Measurements from ENCODE around the gene CCR2.
"Not testable (repeated sequence)": the region's sequence is repeated elsewhere in the genome, so short reads cannot be mapped to it uniquely, and the experiment has no call there.

CCR2 gene

DNA sequence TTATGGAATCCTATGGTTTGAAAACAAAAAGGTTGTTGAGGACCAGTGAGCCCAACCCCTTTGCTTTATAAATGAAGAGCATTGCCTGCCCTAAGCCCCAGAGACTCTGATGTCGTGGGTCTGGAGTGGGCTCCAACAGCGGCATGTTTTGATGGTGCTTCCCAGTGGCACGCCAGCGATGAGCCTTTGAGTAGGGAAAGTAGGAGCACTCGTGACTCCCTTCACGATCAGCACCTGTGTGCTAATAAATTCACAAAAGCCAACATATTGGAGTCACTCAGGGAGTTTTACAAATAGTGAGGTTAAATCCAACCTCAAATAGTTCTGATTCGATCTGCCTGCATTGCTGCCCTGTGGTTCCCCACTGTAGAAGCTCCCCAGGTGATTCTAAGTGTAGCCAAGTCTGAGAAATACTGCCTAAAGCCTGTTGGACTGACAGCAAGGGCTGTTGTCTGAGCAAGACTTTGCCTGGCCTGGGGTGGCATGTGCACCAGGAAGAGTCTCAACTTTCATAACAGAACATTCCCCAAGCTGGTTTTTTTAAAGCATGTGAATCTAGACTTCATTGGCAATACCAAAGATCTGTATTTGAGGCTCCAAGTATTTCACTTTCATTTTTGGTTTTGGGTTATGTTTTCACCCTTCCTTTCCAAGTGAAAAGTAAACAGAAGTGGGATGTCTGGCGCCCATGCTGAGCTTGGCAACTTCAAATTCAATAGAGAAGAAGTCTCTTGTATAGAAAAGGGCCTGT, 26.7 kb downstream of the CCR2 start:
- DNase-seq: peak in 1 of 2 donors; percentile 25

DNA sequence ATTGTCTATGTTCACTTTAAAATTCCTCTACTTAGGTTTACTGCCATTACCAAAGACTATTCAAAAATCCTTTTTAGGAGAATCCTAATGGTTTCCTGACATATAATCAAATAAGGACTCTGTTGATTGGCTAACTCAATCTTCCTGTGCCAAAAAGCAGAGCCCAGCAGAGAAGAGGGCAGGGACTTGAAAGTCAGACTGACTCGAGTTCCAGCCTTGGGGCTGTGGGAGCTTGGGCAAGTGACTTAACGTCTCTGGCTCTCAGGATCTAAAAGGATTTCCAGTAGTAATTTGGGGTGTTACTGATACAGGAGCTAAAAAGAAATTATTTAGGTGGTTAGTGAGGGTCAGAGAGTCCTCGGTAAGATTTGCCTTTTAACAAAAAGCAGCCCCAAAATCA, 27.7 kb downstream of the CCR2 start:
- no peak for DNase-seq

DNA sequence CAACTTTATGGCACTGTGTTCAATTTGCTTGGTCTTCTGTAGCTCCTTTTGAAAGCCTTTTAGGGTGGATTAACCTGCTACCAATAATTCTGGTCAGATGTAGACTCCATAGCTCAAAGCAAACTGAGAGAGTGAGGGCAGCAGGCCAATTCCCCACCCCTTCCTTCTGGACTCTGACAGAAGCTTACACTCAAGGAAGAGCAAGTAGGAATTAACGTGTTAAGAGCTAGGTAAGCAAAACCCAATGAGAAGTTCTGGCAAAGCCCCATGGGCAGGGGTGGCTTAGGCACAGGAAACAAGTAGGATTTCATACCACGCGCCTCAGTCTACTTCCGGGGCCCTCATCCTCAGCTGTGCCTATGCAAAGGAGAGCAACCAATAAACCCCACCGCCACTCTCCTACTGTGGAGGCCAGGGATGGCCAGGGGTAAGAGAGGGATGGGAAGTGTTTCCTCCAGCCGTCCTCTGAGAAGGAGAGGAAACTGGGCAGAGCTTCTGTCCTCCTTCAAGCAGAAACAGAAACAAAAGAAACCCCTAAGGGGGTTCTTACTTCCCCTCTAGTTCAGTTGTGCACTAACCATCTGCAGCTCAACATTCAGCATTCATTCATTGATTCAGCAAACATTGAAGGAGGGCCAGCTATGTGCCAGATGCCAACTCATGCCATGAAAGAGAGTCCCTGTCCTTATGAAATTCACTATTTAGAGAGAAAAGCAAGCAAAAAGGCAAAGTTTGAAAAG, 29.5 kb downstream of the CCR2 start:
- DNase-seq: no peak

DNA sequence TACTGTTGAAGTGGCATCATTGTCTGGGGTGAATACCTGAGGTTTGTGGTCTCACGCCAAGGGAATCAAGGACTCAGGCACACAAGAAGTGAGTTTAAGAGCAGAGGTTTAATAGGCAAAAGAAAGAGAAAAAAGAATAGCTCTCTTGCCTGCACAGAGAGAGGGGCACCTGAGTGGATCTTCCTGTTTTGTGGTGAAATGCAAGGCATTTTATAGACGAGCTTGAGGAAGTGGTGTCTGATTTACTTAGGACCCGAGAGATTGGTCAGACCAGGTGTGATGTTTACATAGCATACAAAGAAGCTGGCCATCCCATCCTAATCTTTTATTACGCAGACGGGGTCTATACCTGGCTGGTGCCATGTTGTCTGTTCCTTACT, 30.0 kb downstream of the CCR2 start:
- no peak for DNase-seq

DNA sequence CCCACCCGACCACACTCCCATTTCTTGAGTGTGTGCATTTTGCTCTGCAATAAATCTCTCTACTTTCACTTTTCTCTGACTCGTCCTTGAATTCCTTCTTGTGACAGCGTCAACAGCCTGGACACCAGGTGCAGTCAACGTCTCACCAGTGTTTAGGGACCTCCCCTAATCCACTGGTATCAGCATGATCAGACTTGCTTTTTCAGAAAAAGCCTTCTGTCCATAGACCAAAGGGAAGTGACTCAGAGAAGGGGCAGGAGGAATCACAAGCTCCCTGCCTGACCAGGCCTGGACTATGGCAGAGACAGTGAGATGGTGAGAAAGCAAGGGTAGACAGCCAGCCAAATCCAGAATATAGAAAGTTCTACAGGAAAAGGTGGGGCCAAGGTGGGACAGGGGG, 32.3 kb downstream of the CCR2 start:
- DNase-seq: peak; percentile 66 to 82

DNA sequence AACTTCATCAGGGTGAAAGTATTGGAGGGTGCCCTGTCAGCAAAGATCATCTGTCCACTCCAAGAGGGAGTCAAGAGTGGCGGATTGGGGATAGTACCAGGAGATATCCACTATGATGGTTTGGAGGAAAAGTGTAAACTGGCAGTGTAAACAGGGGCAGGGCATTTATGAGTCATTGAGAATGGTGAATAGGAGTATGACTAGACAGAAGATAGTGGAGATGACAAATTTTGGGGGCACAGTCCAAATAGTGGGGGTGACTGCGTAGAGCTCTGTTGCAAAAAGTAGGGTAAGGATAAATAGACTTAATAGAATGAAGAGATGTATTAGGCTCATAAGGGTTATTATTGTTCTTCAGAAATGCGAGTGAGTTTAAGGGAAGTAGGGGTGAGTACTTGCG, 34.9 kb downstream of the CCR2 start:
- DNase-seq: not testable (repeated sequence)

DNA sequence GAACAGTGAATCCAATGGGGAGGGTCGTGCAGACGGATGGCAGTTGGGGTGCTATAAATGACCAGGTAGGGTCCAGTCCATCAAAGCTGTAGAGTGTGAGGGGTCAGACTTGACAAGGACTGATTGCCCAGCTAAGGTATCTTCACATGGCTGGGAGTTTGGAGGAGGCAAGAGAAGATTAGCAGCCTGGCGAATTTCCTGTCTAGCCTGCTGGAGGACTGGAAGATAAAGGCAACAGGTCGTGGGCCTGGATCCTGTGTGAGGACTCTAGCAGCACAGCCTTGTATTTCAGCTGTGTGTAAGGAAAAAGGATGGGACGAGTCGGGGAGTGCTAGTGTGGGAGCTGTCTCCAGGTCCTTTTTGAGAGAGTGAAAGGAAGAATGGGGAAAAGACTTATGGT, 35.4 kb downstream of the CCR2 start:
- no peak for DNase-seq

DNA sequence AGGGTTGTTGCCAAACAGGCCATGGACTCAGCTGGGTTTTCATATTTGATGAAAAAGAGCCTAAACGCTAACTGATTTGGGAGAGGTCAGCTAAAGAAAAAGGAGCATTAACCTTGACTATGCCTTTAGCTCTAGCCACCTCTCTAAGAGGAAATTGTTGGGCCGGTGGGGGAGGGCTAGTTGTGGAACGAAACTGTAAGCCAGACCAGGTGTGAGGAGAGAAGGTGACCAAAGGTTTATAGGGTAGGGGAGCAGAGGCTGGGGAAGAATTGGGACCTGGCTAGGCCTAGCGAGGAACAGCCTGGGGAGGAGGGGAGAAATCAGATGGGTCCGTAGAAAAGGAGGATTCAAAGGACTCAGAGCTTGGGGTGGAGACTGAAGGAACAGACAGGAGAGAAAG, 37.6 kb downstream of the CCR2 start:
- DNase-seq: not testable (repeated sequence)

DNA sequence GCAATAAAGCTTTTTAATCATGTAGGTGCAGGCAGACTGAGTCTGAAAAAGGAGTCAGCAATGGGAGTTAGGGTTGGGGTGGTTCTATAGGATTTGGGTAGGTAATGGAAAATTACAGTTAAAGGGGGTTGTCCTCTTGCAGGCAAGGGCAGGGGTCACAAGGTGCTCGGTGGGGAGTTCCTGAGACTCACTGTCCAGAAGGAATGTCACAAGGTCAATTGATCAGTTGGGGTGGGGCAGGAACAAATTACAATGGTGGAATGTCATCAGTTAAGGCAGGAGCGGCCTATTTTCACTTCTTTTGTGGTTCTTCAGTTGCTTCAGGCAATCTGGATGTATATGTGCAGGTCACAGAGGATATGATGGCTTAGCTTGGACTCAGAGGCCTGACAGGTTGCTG, 39.1 kb downstream of the CCR2 start:
- no peak for DNase-seq

DNA sequence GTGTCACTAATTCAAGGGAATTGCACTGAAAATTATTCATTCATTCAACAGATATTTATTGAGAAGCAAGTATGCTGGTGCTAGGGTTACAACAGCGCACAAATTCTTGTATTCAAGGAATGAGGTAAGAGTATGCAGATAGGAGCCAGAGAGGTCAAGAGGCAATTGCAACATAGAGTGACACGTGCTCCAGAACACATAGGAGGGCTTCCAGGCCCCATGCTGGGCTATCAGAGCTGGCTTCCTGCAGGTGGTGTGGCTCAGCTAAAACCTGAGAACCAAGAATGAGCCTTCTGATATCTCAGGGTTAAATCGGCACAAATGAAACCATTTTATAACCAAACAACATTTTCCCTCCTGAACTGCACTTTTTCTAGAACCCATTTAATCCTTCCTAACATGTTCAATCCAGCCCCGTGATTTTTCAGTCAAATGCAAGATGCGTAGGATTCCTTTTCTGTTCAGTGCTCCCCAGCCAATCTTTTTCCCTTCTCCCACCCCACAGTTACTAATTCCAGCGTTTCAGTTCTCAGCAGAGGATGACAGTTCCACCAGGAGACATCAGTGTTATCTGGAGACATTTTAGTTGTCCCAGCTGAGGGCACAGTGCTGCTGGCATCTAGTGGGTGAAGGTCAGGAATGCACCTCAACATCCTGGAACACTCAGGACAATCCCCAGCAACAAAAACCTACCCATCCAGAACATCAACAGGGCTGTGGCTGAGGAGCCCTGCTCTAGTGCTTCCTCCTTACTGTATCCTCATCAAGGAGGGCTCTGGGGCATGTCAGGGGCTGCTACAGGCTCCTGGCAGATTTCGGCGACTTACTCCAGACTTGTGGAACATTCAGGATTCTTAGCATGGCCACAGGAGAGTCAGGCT, 39.9 kb downstream of the CCR2 start:
- peak; percentile 64 to 70 for DNase-seq

DNA sequence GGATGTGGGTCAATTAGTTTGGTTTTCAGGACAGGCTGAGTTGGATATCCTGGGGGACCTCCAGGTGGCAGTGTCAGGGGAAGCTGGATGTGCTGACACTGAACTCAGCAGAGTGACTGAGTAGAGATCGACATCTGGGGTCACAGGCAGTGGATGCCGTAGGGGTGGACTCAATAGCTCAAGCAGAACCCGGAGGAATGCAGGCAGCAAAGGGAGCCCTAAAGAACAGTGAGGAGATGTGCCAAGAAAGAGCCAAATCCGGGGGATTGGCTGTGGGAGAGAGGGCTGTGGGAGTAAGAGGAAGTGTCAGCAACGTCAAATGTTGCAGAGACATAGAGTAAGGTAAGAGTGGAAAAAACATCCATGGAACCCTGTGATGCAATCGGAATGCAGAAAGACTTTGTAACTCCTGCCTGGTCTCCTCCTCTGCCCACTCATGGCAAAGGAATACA, 41.3 kb downstream of the CCR2 start:
- peak; percentile 87 to 89 for DNase-seq

DNA sequence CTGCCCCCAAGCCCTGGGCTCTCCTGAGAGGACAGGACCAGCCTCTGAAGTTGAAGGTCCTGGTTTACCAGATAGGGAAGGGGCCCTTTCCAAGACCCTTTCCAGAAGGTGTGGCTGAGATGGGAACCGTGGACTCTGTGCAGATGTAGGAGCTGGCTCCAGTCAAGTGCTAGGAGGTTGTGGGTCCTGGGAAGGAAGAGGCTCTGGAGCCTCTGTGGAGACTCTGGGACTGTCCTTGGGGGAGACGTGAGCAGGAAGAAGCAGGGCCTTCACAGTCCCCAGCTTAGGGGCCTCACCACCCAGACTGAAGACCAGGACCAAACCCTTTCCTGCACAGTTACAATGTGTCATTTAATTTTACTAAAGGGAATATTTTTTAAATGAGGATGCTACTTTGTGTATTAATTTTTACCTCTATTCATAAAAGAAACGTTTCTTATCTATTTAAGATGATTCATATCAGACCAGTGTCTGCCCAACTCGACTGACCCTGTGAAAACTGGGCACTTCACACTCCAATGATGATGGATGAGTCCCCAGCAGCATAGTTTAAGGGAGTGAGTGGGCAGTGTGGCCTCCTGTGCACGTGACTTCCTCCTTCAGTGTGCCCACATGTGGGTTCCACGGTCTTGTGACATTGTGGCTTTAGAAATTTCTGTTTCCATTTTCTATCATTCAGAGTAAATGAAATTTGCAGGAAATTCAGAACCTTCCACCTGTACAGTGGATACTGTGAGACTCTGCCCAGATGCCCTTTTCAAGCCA, 42.0 kb downstream of the CCR2 start:
- peak; percentile 81 to 89 for DNase-seq

DNA sequence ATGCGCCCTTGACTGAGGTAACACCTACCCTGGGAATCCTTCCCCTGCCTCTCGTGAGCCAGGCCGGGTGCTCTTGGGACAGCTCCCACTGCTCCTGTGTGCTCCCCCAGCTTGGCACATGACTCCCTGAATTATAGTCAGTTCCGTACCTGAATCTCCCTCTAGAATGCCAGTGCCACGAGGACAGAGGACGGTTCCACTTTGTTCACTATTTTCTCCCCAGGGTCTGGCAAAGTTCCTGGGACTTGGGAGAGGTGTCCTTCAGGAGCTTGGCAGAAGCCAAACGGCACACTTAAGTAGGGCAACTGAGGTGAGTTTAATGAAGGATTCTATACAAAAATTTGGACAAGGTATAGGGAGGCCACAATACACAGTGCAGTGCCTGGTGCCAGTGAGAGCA, 43.2 kb downstream of the CCR2 start:
- no peak for DNase-seq

DNA sequence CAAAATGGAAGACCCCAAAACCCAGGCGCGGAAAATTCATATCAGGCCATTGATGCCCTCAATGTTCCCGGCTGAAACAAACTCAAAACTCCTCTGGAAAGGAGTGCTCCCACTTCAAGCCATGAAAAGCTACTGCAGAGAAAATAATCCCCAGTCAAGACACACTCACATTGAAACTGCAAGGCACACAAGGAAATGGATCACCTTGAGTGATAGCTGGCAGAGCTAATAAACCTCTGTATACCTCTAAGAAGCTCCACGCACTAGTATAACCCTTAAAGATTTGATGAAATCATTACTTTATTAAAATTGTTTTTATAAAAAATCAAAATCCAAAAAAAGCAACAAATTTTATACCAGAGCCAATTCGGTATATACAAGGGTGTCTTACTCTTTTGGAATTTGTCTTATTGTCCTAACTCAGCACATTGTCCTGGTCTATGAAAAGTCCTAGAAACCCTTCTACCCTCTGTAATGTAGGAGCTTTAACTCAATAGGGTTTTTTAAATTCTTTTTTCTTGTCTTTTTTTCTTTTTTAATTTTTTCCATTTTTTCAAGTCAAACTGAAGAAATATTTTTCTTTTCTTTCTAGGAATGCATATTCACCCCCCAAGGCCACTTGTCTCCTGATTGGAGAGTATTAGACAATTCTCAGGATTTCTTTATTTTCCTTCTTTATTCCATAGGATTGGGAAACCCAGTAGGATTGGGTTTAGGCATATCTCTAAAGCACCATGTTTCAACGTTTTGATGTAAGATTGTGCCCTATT, 44.5 kb downstream of the CCR2 start:
- no peak for DNase-seq

DNA sequence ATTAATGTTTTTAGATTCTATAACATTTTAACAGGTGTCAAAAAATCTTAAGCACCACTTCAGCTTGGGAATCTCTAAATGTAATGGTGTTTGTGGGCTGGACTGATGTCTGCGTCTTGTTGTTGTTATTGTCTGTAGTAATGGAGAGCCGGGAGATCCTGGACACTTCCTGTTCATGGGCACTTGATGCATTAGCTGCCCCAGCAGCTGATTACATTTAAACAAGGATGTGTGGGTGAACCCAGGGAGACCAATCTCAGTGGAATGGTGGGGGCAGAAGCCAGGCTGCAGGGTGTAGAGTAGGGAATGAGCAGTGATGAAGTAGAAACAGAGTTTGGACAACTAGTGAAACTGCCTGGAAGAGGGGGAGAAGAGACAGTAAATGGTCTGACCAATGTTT, 45.2 kb downstream of the CCR2 start:
- DNase-seq: peak; percentile 52 to 73

DNA sequence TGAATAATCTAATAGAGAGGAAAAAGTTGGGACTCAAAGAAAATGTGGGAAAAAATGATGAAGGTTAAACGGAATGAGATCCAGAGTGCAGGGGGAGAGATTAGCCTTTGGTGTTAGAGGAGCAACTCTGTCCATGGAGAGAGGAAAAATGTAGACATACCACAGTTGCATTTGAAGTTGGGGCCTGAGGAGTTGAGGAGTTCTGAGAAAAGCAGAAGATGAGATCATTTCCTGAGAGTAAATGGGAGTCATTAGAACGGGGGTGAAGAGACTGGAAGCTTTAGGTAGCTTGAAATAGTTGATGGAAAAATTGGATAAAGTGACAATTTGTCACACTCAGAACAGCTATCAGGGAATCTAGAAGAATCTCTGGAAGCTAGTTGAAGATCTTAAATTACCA, 45.6 kb downstream of the CCR2 start:
- peak; percentile 52 to 65 for DNase-seq

DNA sequence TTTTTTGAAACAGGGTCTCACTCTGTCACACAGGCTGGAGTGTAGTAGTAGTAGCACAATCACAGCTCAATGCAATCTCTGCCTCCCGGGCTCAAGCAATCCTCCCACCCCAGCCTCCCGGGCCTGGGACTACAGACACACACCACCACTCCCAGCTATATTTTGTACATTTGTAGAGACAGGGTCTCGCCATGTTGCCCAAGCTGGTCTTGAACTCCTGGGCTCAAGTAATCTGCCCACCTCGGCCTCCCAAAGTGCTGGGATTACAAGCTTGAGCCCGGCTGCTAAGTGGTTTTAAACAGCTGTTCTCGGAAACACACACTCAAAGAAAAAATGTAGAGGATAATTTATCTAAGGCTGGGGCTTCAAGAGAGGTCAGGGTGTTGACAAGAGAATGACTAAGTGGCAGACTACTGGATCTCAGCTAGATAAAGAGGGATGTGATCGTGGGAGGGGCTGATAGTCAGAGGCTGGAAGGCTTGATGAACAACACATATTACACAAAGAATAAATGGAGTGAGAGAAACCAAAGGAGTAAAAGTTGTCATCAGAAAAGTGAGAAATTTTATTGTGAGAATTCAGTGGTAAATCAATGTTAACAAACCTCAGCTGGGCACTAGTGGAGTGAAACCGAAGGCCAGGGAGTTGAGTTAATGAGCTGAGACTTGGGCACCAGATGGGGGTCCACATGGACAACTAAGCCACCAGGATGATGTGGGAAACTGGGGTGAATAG, 46.3 kb downstream of the CCR2 start:
- peak; percentile 26 to 32 for DNase-seq

DNA sequence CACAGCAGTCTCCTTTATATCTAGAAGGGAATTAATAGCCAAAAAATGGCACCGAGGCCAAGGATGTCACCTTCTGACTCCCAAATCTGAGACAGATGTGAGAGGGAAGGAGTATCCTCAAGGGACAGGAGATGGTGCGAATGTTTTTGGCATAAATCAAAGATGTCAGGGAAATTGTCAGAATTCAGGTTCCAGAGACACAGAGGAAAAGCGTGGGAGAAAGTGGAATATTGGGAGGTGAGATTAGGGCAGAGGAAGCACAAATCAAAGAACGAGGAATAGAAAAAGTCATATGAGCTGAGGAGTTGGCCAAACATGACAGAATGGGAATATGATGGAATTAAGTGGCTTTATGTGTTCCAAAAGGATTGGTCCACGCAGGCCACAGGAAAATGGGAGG, 46.9 kb downstream of the CCR2 start:
- DNase-seq: no peak

DNA sequence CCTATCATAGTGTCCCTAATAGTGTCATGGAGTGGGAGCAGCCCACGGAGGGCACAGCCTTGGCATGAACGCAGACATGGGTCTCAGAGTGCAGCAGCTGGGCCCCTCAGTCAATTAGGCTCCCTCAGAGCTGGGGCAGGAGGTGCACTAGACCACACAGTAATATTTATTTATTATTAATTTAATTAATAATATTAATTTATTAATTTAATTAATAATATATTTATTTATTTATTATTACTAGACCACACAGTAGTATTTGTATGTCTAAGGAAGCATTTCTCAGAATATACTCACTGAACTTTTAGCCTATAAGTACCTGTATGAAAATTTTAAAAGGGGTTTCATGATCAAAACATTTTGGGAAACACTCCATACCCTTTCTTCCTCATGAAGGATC, 47.7 kb downstream of the CCR2 start:
- DNase-seq: no peak

DNA sequence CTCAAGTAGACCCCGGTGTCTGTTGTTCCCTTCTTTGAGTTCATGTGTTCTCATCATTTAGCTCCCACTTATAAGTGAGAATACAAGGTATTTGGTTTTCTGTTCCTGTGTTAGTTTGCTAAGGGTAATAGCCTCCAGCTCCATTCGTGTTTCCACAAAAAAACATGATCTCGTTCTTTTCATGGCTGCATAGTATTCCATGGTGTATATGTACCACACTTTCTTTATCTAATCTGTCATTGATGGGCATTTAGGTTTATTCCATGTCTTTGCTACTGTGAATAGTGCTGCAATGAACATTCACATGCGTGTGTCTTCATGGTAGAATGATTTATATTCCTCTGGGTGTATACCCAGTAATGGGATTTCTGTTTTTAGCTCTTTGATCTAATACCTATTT, 49.0 kb downstream of the CCR2 start:
- not testable (repeated sequence) for DNase-seq
